H1 (cell line): ENCODE data around the gene MYO5B. TPM values are rescaled to one million over a fixed set of nuclear protein-coding genes. Genes with fewer than 3 reads are reported as not detected.

Experiments
- FOSL1 ChIP-seq: IDR thresholded peaks from 2 replicates; pipeline ENCODE4 v1.6.1; 2011; ENCODE audit warnings: mild to moderate bottlenecking, low read depth, low read length, moderate library complexity; ENCODE audit not compliant: insufficient read depth
- SIRT6 ChIP-seq: IDR thresholded peaks from one replicate; pipeline ENCODE4 v1.7.1; 2012; ENCODE audit warnings: low read length, inconsistent platforms
- SP2 ChIP-seq: IDR thresholded peaks from 2 replicates; pipeline ENCODE4 v1.6.1; 2012; ENCODE audit warnings: mild to moderate bottlenecking, low read length, inconsistent platforms
- polyA plus RNA-seq, 7 experiments: library from polyadenylated mRNA; depleted of rRNA in 3 of 7; stranded (reverse) in 5 of 7; unstranded in 2 of 7; fragments of >200 nt in 5 of 7; fragments of 200-250 nt in 2 of 7; gene quantifications; 1 replicate in 5 of 7; 2 replicates in 1 of 7; 4 replicates in 1 of 7; pipeline versions ENCODE4 v1.2.1 to v1.2.3, GENCODE V29; 2011 to 2013; ENCODE audit warnings: missing spikeins in 2 of 7, mixed read lengths in 2 of 7
- total RNA-seq: library from RNA; stranded (reverse); fragmentation: NEBNext Ultra II Directional; extraction: Animal tissue kit (Norgen Biotek cat#: 25700); gene quantifications from 2 replicates; pipeline ENCODE4 v1.2.1, GENCODE V29; 2021

MYO5B gene
- total and polyA plus RNA-seq, 2 of the 8 experiments (the other 6 are each of a cell fraction or from before 2014, with no cell fraction given), result 6.4 to 7.7 TPM

DNA sequence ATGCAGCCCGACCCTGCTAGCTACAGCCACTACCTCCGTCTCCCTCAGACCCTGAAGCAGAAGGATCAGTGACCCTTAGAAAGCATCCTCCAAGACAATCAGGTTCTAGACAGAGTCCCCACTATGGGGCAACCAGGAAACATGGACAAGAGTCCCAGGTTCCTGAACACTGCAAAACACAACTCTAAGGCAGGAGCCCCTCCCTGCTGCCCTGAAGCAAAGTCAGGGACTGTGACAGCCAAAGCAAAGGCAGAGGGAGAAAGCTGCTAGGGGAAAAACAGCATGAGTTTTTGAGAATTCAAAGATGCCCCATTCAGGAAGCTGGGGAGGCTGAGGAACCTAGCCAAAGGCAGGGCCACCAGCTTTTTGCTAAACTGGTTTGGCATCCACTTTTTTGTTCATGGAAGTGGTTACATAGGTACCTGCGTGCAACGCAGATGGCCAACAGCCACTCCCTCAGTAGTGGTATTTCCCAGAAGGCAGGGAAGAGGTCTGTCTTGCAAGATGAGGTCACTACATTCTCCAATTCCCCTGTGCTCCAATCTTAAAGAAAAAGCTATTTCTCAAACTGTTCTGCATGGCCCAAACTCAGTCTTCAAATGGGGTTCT, 33.2 kb downstream of the MYO5B start (continued):
- TF ChIP-seq FOSL1 (no peak), SP2 (no peak), SIRT6 (no peak)
